CD4-positive, alpha-beta memory T cell (primary cell): ENCODE measurements around the gene CCDC6. TPM values are rescaled to one million over a fixed set of nuclear protein-coding genes. Genes with fewer than 3 reads are reported as not detected.

Experiments used
- CTCF ChIA-PET: fragments of 350-600 bp; sonication (Branson Sonifier 250); formaldehyde crosslinking; loops from one replicate; lab custom pipeline; 2021; ENCODE audit warnings: inconsistent platforms; ENCODE audit not compliant: partially characterized antibody; lab: Charles Lee
- POLR2A ChIA-PET: fragments of 350-600 bp; sonication (Branson Sonifier 250); formaldehyde crosslinking; loops from one replicate; lab custom pipeline; 2021; ENCODE audit not compliant: partially characterized antibody; lab: Charles Lee
- DNase-seq, 5 donors: peaks; one replicate each; pipeline versions ENCODE4 v3.0.0 to v3.0.0-alpha.2; 2020 to 2022; ENCODE audit warnings: mixed read lengths in 1 of 5
- H3K27ac ChIP-seq: one replicate; pipeline ENCODE4 v1.7.0; 2013; ENCODE audit warnings: low read depth, low read length
- H3K27me3 ChIP-seq: 2 replicates; pipeline ENCODE4 v1.7.0; 2013; ENCODE audit warnings: mild to moderate bottlenecking, low read length, moderate library complexity; ENCODE audit not compliant: insufficient read depth
- H3K36me3 ChIP-seq: 2 replicates; pipeline ENCODE4 v1.7.0; 2013; ENCODE audit warnings: mild to moderate bottlenecking, low read length, moderate library complexity; ENCODE audit not compliant: insufficient read depth
- H3K4me1 ChIP-seq: 2 replicates; pipeline ENCODE4 v1.7.0; 2013; ENCODE audit warnings: mild to moderate bottlenecking, low read length, moderate library complexity; ENCODE audit not compliant: insufficient read depth
- H3K4me3 ChIP-seq, 2 donors: one replicate each; pipeline ENCODE4 v1.7.0; 2013; ENCODE audit warnings: low read length in 2 of 2, mild to moderate bottlenecking in 1 of 2
- H3K9me3 ChIP-seq, 2 donors: one replicate each; pipeline ENCODE4 v1.7.0; 2013; ENCODE audit warnings: low read length in 2 of 2, control low read depth in 1 of 2; ENCODE audit not compliant: control insufficient read depth in 1 of 2
- H3K27ac Mint-ChIP-seq, 7 donors: one replicate each; pipeline ENCODE4 v1.8.0; 2020 to 2021; ENCODE audit warnings: mixed read lengths in 7 of 7, mild to moderate bottlenecking in 6 of 7, inconsistent platforms in 3 of 7, moderate library complexity in 3 of 7
- H3K27me3 Mint-ChIP-seq, 2 donors: one replicate each; pipeline ENCODE4 v1.8.0; 2020 to 2021; ENCODE audit warnings: mixed read lengths in 2 of 2
- H3K36me3 Mint-ChIP-seq, 2 donors: one replicate each; pipeline ENCODE4 v1.8.0; 2020 to 2021; ENCODE audit warnings: mixed read lengths in 2 of 2, inconsistent platforms in 1 of 2, mild to moderate bottlenecking in 1 of 2
- H3K4me1 Mint-ChIP-seq, 4 donors: one replicate each; pipeline ENCODE4 v1.8.0; 2020 to 2021; ENCODE audit warnings: mixed read lengths in 4 of 4, mild to moderate bottlenecking in 1 of 4
- H3K4me3 Mint-ChIP-seq, 8 donors: one replicate each; pipeline ENCODE4 v1.8.0; 2020 to 2021; ENCODE audit warnings: mixed read lengths in 8 of 8, mild to moderate bottlenecking in 7 of 8, moderate library complexity in 6 of 8, inconsistent platforms in 3 of 8
- H3K9me3 Mint-ChIP-seq, 8 donors: one replicate each; pipeline ENCODE4 v1.8.0; 2020 to 2021; ENCODE audit warnings: mixed read lengths in 8 of 8, mild to moderate bottlenecking in 5 of 8, inconsistent platforms in 3 of 8, moderate library complexity in 1 of 8
- intact Hi-C: fragments of 100-400 bp; cut with micrococcal nuclease; formaldehyde crosslinking; loops from one replicate; pipeline ENCODE4 v1.15.1; 2023
- polyA plus RNA-seq, 2 donors: library from polyadenylated mRNA; unstranded; fragments of 300-500 nt; fragmentation: Illumina TruSeq; gene quantifications; one replicate each; pipeline ENCODE4 v1.2.3, GENCODE V29; 2021
- total RNA-seq, 2 experiments: library from RNA; stranded (reverse); gene quantifications; one replicate each; pipeline ENCODE4 v1.2.3, GENCODE V29; 2021

CCDC6 gene
- total and polyA plus RNA-seq, 4 experiments from 2014 or later = 4.4 to 22.5 (median 13.5) TPM

DNA sequence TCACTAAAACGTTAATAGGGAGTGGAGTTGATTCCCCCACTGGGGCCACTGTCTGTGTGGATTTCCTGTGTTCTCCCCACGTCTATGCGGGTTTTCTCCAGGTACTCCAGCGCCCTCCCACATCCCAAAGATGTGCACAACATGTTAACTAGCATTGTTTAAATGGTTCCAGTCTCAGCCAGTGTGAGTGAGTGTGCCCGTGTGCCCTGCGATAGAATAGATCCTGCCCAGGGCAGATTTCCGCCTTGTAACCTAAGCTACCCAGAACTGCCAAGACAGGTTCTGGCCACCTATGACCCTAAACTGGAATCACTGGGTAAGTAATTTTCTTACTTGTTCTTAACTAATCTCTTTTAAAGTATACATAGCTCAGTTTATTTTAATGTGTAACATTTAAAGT is 58.5 kb downstream of the CCDC6 start:
- Histone ChIP-seq H3K27me3 (no peaks in the 10 kb centered on the region), H3K4me1 (peaks cover 8% of the 10 kb centered on the region), H3K36me3 (peaks cover 6% of the 10 kb centered on the region), H3K9me3 (no peaks in the 10 kb centered on the region), H3K27ac (no peak overlapping the region), H3K4me3 (no peak overlapping the region)
- intact Hi-C loops = no loop called here
- H3K4me3 Mint-ChIP-seq = no peak overlapping the region
- peaks cover 10 to 15% (median 13%) of the 10 kb centered on the region in 4 donors for H3K4me1 Mint-ChIP-seq
- CTCF ChIA-PET = no interaction called here
- H3K9me3 Mint-ChIP-seq = no peaks in the 10 kb centered on the region
- H3K27me3 Mint-ChIP-seq = no peaks in the 10 kb centered on the region
- DNase-seq = no peak
- no peak overlapping the region for H3K27ac Mint-ChIP-seq
- peaks cover 48 to 76% of the 10 kb centered on the region in 2 donors for H3K36me3 Mint-ChIP-seq
- POLR2A ChIA-PET = no interaction called here

DNA sequence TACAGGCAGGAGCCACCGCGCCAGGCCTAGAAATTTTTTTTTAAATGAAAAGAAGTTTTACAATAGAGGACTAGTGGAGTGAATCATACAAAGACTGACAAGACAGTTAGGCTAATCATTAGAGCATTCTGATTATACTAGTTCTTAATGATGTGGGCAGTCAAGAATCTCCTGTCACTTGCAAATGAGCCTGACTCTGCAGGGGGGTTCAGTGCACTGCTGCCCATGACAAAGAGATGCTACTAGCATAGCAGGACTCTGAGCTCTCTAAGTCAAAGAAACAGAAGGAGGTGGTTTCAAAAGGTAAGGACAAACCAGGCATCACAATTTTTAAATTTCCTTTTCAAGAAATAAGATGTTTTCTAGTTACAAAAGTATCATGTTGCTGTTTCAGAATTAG is 59.0 kb downstream of the CCDC6 start:
- Mint-ChIP-seq H3K36me3 (peaks cover 47 to 74% of the 10 kb centered on the region in 2 donors), H3K9me3 (no peaks in the 10 kb centered on the region), H3K4me1 (peaks cover 6 to 9% (median 8%) of the 10 kb centered on the region in 4 donors), H3K4me3 (no peak overlapping the region), H3K27ac (no peak overlapping the region), H3K27me3 (no peaks in the 10 kb centered on the region)
- intact Hi-C loops = no loop called here
- Histone ChIP-seq H3K9me3 (no peaks in the 10 kb centered on the region), H3K27me3 (no peaks in the 10 kb centered on the region), H3K4me3 (no peak overlapping the region), H3K36me3 (peaks cover 6% of the 10 kb centered on the region), H3K27ac (no peak overlapping the region), H3K4me1 (peaks cover 6% of the 10 kb centered on the region)
- POLR2A ChIA-PET = no interaction called here
- CTCF ChIA-PET = no interaction called here
- no peak for DNase-seq

DNA sequence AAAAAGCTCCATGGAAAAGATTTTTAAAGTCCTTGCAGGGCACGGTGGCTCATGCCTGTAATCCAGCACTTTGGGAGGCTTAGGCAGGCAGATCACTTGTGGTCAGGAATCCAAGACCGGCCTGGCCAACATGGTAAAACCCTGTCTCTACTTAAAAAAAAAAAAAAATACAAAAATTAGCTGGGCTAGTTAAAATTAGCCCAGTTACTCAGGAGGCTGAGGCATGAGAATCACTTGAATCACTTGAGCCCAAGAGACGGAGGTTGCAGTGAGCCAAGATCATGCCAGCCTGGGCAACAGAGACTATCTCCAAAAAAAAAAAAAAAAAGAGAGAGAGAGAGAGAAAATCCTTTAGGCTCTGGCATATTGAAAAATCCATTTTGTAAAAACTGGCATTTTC is 61.9 kb downstream of the CCDC6 start:
- H3K27ac ChIP-seq = no peak overlapping the region
- no peak overlapping the region for H3K27ac Mint-ChIP-seq
- H3K4me1 Mint-ChIP-seq = peaks cover 8 to 12% (median 10%) of the 10 kb centered on the region in 4 donors
- ChIA-PET POLR2A (interaction anchor here (0.6 to 1.0 kb wide), 2 partner anchors 10 to 19 kb away, joined by 3 read pairs; no protein-coding TSS in a partner anchor), CTCF (interaction anchor here (0.8 to 3.0 kb wide), 3 partner anchors 10 to 22 kb away, joined by 3 to 14 read pairs (median 3); no protein-coding TSS in a partner anchor)
- H3K27me3 Mint-ChIP-seq = no peaks in the 10 kb centered on the region
- no peaks in the 10 kb centered on the region for H3K9me3 ChIP-seq
- peaks cover 6% of the 10 kb centered on the region for H3K4me1 ChIP-seq
- no peaks in the 10 kb centered on the region for H3K27me3 ChIP-seq
- DNase-seq = no peak
- intact Hi-C loops = no loop called here
- H3K4me3 Mint-ChIP-seq = no peak overlapping the region
- H3K9me3 Mint-ChIP-seq = no peaks in the 10 kb centered on the region
- peaks cover 48 to 57% of the 10 kb centered on the region in 2 donors for H3K36me3 Mint-ChIP-seq
- peaks cover 6% of the 10 kb centered on the region for H3K36me3 ChIP-seq
- no peak overlapping the region for H3K4me3 ChIP-seq

DNA sequence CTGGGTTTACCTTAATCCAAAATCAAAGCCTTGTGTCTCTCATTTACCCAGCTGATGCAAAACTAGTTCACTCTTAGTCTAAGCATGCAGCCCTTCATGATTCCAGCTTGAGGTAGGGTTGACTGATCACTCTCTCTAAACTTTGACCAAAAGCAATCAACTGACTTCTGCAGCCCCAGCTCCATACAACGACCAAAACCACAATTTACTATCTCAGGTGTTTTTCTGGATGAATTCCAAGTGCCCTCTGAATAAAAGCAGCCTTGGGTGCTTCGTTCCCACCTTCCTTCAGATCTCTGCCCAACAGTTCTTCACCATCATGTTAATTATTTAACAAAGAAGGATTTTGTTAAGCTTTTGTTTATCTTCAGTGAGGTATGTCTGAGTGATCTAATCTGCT is 62.6 kb downstream of the CCDC6 start:
- H3K4me3 ChIP-seq = no peak overlapping the region
- Mint-ChIP-seq H3K4me1 (peaks cover 12 to 15% (median 13%) of the 10 kb centered on the region in 4 donors), H3K27ac (peak overlapping the region in 1 of 7 donors; percentile 32), H3K4me3 (no peak overlapping the region), H3K27me3 (no peaks in the 10 kb centered on the region), H3K9me3 (no peaks in the 10 kb centered on the region), H3K36me3 (peaks cover 48 to 56% of the 10 kb centered on the region in 2 donors)
- intact Hi-C loops = no loop called here
- H3K4me1 ChIP-seq = peaks cover 6% of the 10 kb centered on the region
- no peaks in the 10 kb centered on the region for H3K27me3 ChIP-seq
- H3K27ac ChIP-seq = no peak overlapping the region
- no peaks in the 10 kb centered on the region for H3K9me3 ChIP-seq
- no peak for DNase-seq
- peaks cover 6% of the 10 kb centered on the region for H3K36me3 ChIP-seq
- ChIA-PET CTCF (interaction anchor here (1.3 to 3.0 kb wide), 2 partner anchors 9 to 22 kb away, joined by 3 to 14 read pairs; no protein-coding TSS in a partner anchor), POLR2A (interaction anchor here (1.0 kb wide), 1 partner anchor 11 kb away, joined by 3 read pairs; no protein-coding TSS in a partner anchor)

DNA sequence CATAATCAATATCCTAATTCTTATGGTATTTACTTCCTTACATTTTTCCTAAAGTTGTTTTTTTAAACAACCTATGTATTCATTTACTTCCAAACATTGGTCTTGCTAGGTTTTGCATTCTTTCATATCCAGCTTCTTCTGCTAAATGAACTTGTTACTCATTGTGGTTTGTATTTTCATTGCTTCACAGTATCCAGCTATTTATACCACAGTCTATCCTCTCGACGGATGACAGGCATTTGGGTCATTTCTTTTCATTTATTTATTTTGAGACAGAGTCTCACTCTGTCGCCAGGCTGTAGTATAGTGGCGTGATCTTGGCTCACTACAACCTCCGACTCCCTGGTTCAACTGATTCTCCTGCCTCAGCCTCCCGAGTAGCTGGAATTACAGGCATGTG is 66.8 kb downstream of the CCDC6 start:
- CTCF ChIA-PET = interaction anchor here (1.1 kb wide), 1 partner anchor 9 kb away, joined by 3 read pairs; no protein-coding TSS in a partner anchor

DNA sequence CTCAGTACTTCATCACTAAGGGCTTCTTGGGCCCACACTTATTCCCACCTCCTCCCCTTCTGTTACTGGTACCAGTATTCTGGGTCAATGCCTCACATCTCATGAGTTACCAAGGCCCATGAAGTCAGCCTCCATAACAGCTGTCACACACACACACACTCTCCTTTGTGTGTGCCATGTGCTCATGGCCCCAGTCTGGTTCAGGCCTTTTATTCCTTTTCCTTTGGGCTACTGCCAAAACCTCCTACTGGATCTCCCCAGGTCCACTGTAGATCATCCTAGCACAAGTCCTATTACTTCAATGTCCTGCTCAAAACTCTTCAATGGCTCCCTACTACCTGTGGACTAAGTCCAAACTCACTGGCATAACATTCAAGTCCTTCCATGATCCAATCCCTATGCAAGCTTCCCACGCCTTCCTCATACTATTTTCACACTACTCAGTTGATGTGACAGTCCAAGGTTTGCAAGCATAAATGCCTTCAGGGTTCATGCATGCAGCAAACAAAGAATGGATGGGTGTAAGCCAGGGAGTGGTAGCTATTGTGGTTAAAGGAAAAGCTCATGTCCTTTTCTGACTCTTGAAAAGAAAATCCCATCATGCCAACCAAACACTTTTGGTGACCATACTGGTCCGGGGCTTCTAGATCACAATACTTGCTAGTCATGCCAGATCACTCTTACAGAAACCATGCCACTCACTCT is 68.1 kb downstream of the CCDC6 start:
- H3K4me3 Mint-ChIP-seq = no peak overlapping the region
- H3K27ac ChIP-seq = no peak overlapping the region
- H3K9me3 Mint-ChIP-seq = no peaks in the 10 kb centered on the region
- H3K36me3 Mint-ChIP-seq = peaks cover 29% of the 10 kb centered on the region in 2 donors
- H3K27me3 Mint-ChIP-seq = no peaks in the 10 kb centered on the region
- no peaks in the 10 kb centered on the region for H3K36me3 ChIP-seq
- H3K4me1 Mint-ChIP-seq = peaks cover 24 to 38% (median 29%) of the 10 kb centered on the region in 4 donors
- ChIA-PET POLR2A (no interaction called here), CTCF (interaction anchor here (0.6 kb wide), 1 partner anchor 27 kb away, joined by 3 read pairs; no protein-coding TSS in a partner anchor)
- H3K4me1 ChIP-seq = no peaks in the 10 kb centered on the region
- intact Hi-C loops = no loop called here
- H3K27me3 ChIP-seq = no peaks in the 10 kb centered on the region
- H3K4me3 ChIP-seq = no peak overlapping the region
- H3K9me3 ChIP-seq = no peaks in the 10 kb centered on the region
- DNase-seq = no peak
- H3K27ac Mint-ChIP-seq = peak overlapping the region in 3 of 7 donors; percentile 4 to 67 (median 63)

More for the DNA sequence above, 66.8 kb downstream of the CCDC6 start:
- intact Hi-C loops = no loop called here
- Histone ChIP-seq H3K27ac (no peak overlapping the region), H3K4me3 (no peak overlapping the region), H3K9me3 (no peaks in the 10 kb centered on the region), H3K36me3 (peaks cover 6% of the 10 kb centered on the region), H3K4me1 (no peaks in the 10 kb centered on the region), H3K27me3 (no peaks in the 10 kb centered on the region)
- POLR2A ChIA-PET = no interaction called here
- peaks cover 33 to 38% of the 10 kb centered on the region in 2 donors for H3K36me3 Mint-ChIP-seq
- no peak for DNase-seq
- H3K9me3 Mint-ChIP-seq = no peaks in the 10 kb centered on the region
- H3K4me1 Mint-ChIP-seq = peaks cover 24 to 32% (median 27%) of the 10 kb centered on the region in 4 donors
- no peaks in the 10 kb centered on the region for H3K27me3 Mint-ChIP-seq
- H3K4me3 Mint-ChIP-seq = no peak overlapping the region
- no peak overlapping the region for H3K27ac Mint-ChIP-seq

DNA sequence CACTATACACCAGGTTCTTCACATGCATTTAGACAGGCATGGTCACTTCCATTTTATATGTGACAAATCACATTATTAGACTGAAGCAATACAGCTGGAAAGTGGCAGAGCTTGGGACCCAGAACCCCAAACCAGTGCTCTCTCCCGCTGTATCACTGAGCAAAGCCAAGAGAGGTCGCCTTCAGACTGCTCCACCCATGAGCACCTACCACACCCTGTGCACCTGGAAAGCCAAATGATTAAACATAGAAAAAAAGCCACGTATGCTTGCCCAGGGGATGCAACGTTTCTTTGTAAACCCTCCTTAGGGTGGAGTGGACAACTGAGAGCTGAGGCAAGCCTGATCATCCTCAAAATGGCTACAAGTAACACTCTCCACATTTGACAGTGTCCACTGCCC is 72.5 kb downstream of the CCDC6 start:
- Histone ChIP-seq H3K4me1 (no peaks in the 10 kb centered on the region), H3K4me3 (no peak overlapping the region), H3K9me3 (no peaks in the 10 kb centered on the region), H3K27me3 (no peaks in the 10 kb centered on the region), H3K36me3 (no peaks in the 10 kb centered on the region), H3K27ac (no peak overlapping the region)
- H3K27me3 Mint-ChIP-seq = no peaks in the 10 kb centered on the region
- peaks cover 27 to 44% (median 35%) of the 10 kb centered on the region in 4 donors for H3K4me1 Mint-ChIP-seq
- no peak for DNase-seq
- H3K27ac Mint-ChIP-seq = peak overlapping the region in 1 of 7 donors; percentile 31
- ChIA-PET POLR2A (no interaction called here), CTCF (interaction anchor here (3.3 kb wide), 1 partner anchor 11 kb away, joined by 14 read pairs; no protein-coding TSS in a partner anchor)
- no peaks in the 10 kb centered on the region for H3K9me3 Mint-ChIP-seq
- H3K4me3 Mint-ChIP-seq = no peak overlapping the region
- intact Hi-C loops = no loop called here
- H3K36me3 Mint-ChIP-seq = peaks cover 30 to 40% of the 10 kb centered on the region in 2 donors
